ENCODE measurements around the gene TMEM255B.

The TMEM255B gene

DNA sequence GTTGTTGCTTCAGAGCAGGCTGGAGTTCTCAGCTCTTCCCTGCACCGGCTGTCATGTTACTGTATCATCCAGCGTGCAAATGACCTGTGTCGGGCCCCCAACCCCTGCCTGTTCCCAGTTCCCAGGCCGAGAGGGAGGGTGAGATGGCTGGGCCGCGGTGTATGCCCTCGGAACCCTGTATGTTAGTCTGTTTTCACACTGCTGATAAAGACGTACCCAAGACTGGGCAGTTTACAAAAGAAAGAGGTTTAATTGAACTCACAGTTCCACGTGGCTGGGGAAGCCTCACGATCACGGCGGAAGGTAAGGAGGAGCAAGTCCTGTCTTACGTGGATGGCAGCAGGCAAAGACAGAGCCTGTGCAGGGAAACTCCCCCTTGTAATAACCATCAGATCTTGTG is 10.9 kb downstream of the TMEM255B start:
- no peak for DNase-seq

DNA sequence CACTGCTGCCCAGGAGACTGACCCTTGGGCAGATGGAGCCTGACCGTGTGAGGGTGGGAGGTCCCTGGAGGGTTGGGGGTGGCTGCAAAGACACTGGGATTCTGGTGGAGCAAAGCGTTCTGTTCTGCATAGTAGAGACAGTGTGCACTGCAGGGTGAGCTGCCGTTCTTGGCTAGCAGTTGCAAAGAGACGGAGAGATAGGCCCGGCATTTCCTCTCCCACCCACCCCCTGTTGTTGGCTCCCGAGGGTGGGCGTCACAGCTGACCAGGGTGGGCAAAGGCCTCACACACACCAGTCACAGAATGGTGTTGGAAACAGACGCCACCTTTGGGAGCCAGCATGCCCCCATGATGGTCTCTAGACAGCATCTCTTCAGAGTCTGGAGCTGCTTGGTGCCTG is 11.4 kb downstream of the TMEM255B start:
- no peak for DNase-seq

DNA sequence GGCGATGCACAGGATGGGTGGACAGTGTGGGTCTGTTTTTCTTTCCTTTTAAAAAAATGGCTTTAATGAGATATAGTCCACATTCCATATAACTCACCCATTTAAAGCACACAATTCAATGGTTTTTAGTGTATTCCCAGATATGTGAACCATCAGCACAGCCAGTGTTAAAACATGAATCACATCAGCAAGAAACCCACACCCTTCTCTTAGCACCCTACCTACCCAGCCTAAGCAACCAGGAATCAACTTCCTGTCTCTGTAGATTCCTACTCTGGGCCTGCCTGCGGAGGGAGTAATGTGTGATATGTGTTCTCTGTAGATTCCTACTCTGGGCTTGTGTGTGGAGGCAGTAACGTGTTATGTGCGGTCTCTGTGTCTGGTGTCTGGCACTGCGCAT is 11.9 kb downstream of the TMEM255B start:
- no peak for DNase-seq

DNA sequence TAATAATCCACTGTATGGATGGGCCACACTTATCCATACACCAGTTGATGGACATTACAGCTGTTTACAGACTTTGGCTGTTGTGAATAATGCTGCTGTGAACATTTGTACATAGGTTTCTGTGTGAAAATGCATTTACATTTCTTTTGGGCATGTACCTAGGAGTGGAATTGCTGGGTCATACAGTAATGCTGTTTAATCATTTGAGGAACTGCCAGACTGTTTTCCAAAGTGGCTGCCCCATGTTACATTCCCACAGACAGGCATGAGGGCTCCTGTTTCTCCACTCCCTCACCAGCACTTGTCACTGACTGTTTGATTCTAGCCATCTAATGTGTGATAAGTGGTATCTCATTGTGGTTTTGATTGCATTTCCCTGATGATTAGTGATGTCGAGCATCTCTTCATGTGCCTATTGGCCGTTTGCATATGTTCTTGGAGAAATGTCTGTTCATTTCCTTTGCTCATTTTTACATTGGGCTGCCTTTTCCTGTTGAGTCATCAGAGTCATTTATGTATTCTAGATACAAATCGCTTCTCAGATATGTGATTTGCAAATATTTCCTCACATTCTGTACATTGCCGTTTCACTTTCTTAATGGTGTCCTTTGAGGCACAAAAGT is 12.8 kb downstream of the TMEM255B start:
- peak in 1 of 5 experiments; percentile 68 for DNase-seq

DNA sequence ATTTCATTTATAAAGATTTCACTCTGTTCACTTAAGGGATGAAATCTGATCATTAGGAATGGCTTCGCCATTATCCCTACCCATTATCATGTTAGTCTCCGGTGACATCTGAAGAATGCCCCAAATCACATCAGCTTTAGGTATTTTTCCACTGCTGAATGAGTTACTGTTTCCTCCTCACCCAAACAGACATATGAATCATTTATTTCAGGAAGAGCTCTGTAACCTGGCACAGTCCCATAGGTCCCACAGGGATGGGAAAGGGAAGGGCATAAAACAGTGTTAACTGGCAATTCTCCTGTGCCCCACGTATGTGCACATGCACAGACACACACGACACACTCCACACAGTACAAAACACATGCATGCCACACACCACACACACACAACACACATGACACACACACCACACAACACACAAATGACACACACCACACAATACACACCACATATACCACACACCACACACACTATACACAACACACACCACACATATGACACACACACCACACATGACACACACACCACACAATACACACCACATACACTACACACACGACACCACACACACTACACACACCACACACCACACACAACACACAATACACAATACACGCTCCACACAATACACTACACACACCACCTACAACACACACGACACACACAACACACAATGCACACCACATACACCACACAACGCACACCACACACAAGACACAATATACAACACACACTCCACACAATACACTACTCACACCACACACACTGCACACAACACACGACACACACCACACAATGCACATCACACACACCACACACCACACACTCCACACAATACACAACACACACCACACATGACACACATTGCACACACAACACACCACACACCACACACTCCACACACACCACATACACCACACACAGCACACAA is 15.4 kb downstream of the TMEM255B start:
- no peak for DNase-seq

DNA sequence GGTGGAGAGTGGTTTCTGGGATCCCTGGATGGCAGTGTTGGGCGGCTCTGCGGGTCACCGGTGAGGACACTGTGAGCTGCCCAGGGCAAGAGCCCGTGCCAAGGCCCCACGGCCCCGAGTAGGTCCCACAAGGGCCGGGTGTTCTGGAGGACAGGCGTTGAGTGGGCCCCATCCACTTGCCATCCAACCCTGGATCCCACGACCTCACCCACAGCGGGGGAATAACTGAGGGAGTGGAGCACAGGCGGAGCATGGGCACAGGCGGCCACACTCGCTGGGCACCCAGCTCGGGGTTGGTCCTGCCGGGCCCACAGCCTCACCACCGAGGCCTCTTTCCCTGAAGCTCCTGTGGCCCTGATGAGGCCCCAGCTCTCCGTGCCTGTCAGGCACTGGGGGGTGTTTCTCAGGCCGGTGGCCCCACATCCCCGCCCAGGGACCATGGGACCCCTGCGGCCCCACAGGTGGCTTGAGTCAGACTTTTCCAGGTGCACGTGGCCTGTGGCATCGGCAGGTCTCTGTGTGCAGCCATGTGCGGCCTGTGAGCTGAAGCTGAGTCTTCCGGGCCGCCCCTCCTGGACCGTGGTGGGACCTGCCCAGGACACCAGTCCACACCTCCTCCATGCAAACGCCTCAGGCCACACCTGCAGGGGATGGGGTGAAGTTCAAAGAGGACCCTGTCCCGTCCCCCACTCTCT is 16.6 kb downstream of the TMEM255B start:
- no peak for DNase-seq

DNA sequence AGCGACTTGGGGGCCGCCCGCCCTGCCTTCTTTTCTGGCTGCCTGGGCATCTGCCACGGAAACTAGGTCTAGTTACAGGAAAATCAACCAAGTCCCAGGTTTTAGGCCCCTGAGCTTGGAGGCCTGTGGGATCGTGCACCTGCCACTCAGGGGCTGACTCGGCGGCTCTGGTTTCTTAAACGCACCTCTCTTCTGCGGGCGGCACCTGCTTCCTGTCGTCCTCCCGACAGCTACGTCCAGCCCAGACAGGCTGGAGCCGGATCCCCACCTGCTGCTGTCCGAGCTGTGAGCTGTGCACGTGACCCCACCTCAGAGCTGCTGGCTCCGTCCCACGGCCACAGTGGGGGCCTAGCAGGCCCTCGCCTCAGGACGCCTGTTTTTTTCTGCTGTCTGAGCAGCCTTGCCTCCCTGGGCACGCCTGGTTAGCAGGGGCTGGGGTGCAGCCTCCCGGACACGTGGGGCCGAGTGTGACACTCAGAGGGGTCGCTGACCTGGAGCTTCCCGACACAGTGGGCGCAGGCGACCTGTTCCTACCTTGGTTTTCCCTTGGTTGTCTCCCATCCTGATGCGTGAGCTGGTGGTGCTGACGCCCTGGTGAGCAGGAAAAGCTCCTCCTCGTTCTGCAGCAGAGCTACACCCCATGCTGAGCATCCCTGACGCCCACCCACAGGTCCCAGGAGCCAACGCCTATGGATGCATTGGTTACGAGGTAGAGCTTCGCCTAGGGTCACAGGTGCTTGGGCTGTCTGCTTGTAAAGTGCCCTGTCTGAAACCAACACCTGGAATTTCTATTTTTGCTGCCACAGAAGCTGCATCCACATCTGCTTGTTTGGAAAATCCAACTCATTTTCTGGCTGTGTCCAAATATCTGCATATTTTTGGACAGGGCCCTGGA is 17.5 kb downstream of the TMEM255B start:
- DNase-seq: no peak

DNA sequence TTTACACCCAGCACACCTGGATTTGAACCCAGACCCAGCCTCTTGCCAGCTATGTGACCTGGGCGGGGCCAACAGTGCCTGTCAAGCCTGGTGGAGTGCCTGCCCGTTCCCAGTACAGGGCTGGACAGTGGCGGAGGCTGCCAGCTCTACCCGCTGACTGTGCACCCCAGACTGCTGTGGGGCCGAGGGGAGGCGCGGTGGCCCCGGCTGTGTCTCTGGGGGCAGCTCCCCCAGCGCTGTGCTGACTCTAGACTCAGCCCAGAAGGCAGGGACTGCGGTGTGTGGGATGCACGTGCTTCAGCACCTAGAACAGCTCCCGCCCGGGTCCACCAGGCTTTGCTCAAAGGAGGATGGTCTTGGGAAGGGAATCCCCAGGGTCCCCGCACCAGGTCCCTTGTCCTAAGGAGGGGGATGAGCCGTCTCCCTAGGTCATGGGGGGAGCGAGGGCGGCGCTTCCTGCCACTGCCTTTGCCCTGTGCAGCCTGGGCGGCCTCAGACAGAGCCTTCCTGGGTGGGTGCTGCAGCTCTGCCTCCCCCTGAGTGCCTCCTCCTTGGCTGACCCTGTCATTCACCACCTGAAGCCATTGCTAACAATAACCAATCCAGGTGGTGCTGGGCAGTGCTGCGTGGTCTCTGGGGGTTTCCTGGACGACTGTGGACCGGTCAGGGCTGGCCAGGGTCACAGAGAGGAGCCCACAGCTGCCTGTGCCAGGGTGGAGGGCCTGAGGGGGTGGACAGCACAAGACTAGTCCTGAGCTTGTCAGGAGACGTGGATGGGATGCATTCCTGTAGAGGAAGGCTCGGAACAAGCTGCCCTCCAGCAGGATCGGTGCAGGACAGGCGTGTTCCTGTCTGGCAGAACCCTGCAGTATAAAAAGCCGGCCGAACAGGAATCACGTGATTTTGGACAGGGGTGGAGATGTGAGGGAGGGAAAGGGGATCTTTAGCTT is 18.6 kb downstream of the TMEM255B start:
- no peak for DNase-seq

DNA sequence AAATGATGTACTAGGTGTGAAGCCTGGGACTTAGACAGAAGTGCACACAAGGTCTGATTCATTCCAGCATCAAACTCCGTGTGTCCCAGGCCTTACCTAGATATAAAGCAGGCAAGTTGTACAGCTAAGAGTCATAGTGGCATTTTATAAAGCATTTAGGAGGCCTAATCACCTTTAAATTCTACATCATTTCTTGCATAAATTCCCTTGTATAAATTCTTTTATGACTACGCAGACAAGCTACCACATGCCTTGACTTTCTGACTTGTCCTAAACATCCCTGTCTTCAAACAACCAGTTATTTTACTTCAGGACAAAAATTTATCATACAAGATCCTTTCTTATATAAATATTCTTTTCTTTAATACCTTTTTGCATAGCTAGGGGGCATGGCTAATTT is 22.5 kb downstream of the TMEM255B start:
- DNase-seq: no peak

DNA sequence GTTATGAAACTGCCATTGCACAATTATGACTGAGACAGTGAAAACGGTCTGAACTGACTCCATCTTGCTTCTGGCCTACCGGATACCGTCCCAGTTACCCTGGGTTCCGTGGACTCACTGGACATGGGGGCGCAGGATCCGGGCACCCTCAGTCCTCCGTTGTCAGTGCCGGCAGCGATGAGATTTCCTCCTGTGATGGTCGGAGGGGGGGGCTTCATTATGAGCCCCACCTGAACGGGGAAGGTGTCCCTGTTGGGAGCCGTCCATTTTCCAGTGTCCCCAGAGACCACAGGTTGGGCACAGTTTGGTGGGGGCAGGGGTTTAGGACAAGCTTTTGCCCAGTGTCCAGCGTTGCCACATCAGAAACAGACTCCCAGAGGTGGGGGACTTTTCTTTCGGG is 23.4 kb downstream of the TMEM255B start:
- no peak for DNase-seq

DNA sequence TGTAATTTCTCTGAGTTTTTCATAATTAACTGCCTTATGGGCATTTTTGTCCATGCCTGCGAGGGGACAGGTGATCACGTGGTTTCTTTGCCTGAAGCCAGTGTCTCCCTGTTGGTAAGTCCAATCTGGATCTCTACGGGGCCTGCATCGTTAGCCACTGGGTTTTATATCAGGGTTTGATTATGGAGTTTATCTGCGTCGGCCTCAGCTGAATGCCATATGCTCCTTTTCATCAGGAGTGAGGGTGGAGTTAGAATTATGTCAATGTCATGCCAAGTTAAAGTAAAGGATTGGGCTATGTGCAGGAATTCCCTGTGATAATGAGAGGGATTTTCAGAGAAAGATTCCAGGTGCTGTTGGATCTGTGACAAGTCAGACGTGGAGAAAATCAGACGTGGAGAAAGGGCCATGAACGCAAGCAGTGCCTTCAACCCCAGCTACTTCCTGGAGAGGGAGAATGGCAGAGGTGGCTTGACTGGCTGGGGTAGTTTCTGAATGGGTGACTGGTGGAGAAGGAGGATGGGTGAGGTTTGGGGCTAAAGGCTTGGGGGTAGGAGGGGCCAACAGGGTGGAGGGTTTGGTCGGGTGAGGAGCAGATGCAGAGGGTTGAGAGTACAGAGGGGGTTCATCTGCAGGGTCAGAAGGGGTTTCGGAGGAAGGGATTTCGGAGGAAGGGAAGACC is 24.3 kb downstream of the TMEM255B start:
- DNase-seq: no peak

DNA sequence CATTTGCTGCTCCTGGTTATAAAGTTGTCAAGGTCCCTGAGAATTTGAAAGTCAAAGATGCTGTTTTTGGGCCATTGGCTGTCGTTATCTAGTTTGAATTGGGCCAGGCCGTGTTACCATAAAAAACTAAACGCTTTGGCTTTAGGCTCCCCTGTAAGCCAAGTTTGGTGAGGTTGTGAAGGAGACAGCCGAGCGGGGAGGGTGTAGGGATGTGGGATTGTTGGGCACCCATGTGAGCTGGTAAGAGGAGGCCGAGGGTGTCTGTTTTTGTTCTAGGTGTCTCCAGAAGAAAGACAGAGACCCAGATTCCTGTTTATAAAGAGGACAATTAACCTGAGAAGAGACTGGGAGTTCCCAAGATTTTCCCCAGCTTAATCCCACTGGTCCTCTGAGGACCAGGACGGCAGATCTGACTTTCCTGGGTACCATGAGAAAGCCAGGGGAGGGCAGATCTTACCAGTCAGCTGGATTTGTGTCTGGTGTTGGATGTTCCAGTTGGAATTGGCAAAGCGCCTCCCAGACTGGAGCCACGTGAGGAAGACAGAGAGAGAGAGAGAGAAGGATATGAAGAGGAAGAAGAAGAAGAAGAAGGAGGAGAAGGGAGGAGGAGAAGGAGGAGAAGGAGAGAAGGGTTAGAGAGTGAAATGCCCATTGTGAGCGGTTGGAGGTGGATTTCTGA is 25.1 kb downstream of the TMEM255B start:
- DNase-seq: no peak

DNA sequence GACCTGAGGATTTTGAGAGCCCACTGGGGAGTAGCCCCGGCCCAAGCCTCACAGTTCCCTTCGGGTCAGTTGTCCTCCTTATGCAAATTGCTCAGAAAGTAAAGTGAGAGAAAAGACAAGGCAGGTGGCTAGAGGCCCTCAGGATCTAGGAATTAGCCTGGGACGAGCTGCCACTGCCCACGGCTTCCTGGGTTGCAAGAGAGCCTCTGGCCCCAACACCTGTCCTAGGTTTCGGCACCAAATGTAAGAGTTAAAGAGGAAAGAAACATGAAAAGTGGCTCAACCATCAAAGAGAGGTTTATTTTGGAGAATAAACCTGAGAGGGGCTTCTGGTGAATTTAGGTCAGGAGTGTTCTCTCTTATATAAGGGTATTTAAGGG is 25.6 kb downstream of the TMEM255B start:
- no peak for DNase-seq

DNA sequence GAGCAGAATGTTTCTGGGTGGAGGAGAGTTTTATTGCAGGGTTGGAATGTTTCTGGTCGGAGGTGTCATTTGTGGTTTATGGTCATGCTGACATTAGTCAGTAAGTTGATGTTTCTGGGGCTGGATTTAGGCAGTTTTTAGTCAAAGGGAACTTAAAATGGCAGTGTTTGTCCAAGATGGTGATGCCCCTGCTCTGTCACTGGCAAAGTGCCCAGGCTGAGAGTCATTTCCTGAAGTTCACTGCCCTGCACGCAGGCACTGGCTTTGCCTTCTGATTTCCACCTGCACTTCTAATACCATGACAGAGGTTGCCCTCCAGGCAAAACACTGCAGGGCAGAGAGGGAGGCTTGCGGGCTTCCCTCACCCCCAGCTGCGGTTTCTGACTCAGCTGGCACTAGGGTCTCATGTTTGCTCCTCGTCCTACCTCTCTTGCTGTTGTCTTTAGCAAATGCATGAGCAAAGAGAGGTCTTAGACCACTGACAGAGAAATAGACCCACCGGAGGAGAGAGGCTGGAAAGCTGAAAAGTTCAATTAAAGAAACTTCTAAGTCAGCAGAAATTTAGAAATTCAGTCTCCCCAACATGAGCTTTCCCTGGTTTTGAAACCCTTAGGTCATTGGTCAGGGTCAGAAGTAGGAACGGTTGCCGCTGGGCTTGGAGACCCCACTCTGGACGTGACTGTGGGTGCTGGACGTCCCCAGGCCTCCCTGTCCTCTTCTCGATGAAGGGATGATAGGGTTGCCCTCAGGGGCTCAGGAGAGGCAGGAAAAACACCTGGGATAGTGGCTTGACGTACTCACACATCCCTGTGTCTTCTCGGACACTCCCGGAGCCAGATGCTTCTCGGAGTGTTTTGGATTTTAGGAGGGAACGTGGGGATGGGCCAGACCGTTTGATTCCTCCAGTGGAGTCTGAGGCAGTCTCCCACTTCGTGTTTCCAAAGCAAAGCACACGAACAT is 26.3 kb downstream of the TMEM255B start:
- DNase-seq: peak in 1 of 5 experiments; percentile 15

DNA sequence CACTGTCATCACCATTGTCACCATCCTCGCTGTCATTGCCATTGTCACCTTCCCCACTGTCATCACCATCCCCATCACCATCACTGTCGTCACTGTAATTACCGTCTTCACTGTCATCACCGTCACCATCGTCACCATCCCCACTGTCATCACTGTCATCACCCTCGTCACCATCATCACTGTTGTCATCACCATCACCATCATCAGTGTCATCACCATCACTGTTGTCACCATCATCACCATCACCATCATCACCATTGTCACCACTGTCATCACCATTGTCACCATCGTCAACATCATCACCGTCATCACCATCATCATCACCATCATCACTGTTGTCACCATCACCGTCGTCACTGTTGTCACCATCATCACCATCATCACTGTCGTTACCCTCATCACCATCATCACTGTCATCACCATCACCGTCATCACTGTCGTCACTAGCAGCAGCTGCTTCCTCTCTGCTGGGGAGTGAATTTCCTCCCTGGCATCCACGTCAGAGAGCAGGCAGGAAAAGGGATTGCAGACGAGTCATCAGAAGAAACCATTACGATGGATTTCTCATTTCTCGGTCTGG is 27.3 kb downstream of the TMEM255B start:
- DNase-seq: no peak

DNA sequence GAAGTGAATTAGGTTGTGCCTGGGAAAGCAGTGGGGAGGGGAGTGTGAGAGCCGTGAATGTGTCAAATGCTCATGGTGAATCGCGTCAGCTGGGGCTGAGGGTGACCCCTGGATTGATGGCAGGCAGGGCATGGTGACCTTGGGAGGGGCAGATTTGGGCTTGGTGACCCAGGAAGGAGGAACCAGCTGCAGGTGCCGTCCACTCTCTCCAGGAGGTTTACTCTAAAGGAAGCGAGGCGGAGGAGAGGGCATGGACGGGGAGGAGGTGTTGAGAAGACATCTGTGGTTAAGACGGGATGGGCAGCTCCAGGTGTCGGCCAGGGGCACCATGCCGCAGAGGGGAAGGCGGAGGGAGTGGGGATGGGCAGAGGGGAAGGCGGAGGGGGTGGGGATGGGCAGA is 28.7 kb downstream of the TMEM255B start:
- no peak for DNase-seq

DNA sequence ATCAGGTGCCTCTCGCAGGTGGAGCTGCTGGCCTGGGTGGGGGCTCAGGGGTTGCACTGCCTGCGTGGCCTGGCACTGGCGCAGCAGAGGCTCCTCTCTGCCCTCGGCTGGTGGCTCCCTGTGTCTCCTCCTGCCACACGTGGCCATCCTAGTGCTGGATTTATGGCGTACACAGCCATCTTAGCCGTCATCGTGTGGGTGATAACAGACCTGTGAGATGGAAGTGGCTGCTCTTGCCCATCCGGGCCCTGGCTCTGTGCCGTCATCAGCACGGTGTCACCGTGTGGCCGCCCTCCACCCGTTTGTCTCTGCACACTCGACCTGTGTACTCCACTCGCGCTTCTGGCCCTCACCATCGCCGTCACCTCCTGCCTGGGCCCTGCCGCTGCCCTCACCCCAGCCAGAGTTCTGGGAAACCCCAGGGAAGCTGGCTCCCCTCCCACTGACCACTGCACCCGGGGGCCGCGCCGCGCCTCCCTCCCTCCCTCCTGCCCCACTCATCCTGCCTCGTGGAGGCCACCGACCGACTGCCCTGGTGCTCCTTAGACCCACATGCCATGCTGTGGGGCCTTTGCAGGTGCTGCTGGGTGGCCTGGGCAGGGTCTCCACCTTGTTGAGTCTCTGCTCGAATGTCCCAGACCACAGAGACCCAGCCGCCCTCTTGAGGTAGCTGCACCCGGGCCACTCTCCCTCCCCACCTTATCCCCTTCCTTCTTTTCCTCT is 29.5 kb downstream of the TMEM255B start:
- no peak for DNase-seq

DNA sequence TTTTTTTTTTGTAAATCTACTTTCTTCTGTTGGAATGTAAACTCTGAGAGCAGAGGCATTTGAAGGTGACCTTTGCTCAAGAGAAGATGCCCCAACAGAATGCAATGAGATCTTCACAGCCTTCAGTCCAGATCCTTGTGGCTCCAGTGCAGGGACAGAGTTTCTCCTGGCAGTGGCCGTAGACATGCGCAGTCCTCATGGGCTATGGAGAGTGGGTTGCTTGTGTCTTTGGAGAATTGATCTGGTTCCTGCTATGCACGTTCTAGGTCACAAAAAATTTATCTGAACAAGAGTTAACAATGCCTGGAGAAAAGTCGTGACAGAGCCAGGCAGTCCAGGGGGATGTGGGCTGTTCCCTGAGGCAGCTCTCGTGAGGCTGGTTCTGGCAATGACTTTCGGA is 30.1 kb downstream of the TMEM255B start:
- DNase-seq: no peak

All from T-helper 2 cell (primary cell).